Liver (tissue), 9 donors: ENCODE results near the gene GPHA2. TPM values are rescaled to one million over a fixed set of nuclear protein-coding genes. Genes with fewer than 3 reads are reported as not detected.

Experiments
- DNase-seq: peaks from one replicate; pipeline ENCODE4 v3.0.0-alpha.2; 2017; ENCODE audit warnings: low spot score
- H3K27ac ChIP-seq, 2 donors: one replicate each; pipeline ENCODE4 v1.7.0; 2013; ENCODE audit warnings: inconsistent platforms in 2 of 2, low read length in 2 of 2, control low read depth in 1 of 2, low read depth in 1 of 2, mild to moderate bottlenecking in 1 of 2
- H3K27me3 ChIP-seq, 4 donors: one replicate each; pipeline versions ENCODE4 v1.6.1 to v1.7.0; 2013; ENCODE audit warnings: low read length in 3 of 4, inconsistent platforms in 1 of 4, mild to moderate bottlenecking in 1 of 4, moderate library complexity in 1 of 4; ENCODE audit not compliant: control insufficient read depth in 4 of 4, insufficient read depth in 4 of 4
- H3K36me3 ChIP-seq, 4 donors: one replicate each; pipeline versions ENCODE4 v1.6.1 to v1.7.0; 2013; ENCODE audit warnings: low read length in 3 of 4, mild to moderate bottlenecking in 3 of 4, low read depth in 1 of 4, moderate library complexity in 1 of 4; ENCODE audit not compliant: control insufficient read depth in 4 of 4, insufficient read depth in 3 of 4
- H3K4me1 ChIP-seq, 4 donors: one replicate each; pipeline versions ENCODE4 v1.6.1 to v1.7.0; 2013; ENCODE audit warnings: low read length in 3 of 4, mild to moderate bottlenecking in 3 of 4, moderate library complexity in 1 of 4; ENCODE audit not compliant: control insufficient read depth in 4 of 4, insufficient read depth in 4 of 4
- H3K4me3 ChIP-seq, 3 donors: one replicate each; pipeline versions ENCODE4 v1.6.1 to v1.7.0; 2013; ENCODE audit warnings: low read length in 3 of 3, control low read depth in 1 of 3, low read depth in 1 of 3, mild to moderate bottlenecking in 1 of 3
- H3K9ac ChIP-seq, 2 donors: one replicate each; pipeline ENCODE4 v1.7.0; 2013; ENCODE audit warnings: low read length in 2 of 2, mild to moderate bottlenecking in 2 of 2, moderate library complexity in 2 of 2, control low read depth in 1 of 2, low read depth in 1 of 2
- H3K9me3 ChIP-seq, 4 donors: one replicate each; pipeline versions ENCODE4 v1.6.1 to v1.7.0; 2013; ENCODE audit warnings: low read length in 3 of 4; ENCODE audit not compliant: control insufficient read depth in 4 of 4
- EGR1 ChIP-seq, 2 donors: IDR thresholded peaks; 2 replicates each; pipeline ENCODE4 v1.6.1; 2016 to 2018; ENCODE audit warnings: antibody characterized with exemption in 2 of 2, low read depth in 2 of 2
- FOXA1 ChIP-seq: IDR thresholded peaks from 2 replicates; pipeline ENCODE4 v1.6.1; 2016; ENCODE audit warnings: antibody characterized with exemption
- FOXA2 ChIP-seq: IDR thresholded peaks from 2 replicates; pipeline ENCODE4 v1.6.1; 2016; ENCODE audit warnings: antibody characterized with exemption
- GABPA ChIP-seq, 2 donors: IDR thresholded peaks in 1 of 2; conservative IDR thresholded peaks in 1 of 2; 2 replicates each; pipeline ENCODE4 v1.6.1; 2016; ENCODE audit warnings: antibody characterized with exemption in 2 of 2, mild to moderate bottlenecking in 1 of 2, moderate library complexity in 1 of 2
- HNF4A ChIP-seq, 2 donors: conservative IDR thresholded peaks; 2 replicates each; pipeline ENCODE4 v1.6.1; 2016; ENCODE audit warnings: antibody characterized with exemption in 2 of 2, mild to moderate bottlenecking in 2 of 2
- HNF4G ChIP-seq: IDR thresholded peaks from 2 replicates; pipeline ENCODE4 v1.6.1; 2016; ENCODE audit warnings: antibody characterized with exemption
- JUND ChIP-seq, 2 donors: IDR thresholded peaks; 2 replicates each; pipeline ENCODE4 v1.6.1; 2016; ENCODE audit warnings: antibody characterized with exemption in 2 of 2
- NR2F2 ChIP-seq: IDR thresholded peaks from 2 replicates; pipeline ENCODE4 v1.6.1; 2016; ENCODE audit warnings: antibody characterized with exemption
- RAD21 ChIP-seq, 2 donors: IDR thresholded peaks; 2 replicates each; pipeline ENCODE4 v1.6.1; 2016; ENCODE audit warnings: antibody characterized with exemption in 2 of 2, mild to moderate bottlenecking in 2 of 2
- RXRA ChIP-seq, 2 donors: IDR thresholded peaks; 2 replicates each; pipeline ENCODE4 v1.6.1; 2017 to 2018; ENCODE audit warnings: antibody characterized with exemption in 2 of 2, mild to moderate bottlenecking in 1 of 2
- SP1 ChIP-seq: IDR thresholded peaks from 2 replicates; pipeline ENCODE4 v1.6.1; 2018; ENCODE audit warnings: antibody characterized with exemption, mild to moderate bottlenecking
- TAF1 ChIP-seq: conservative IDR thresholded peaks from 2 replicates; pipeline ENCODE4 v1.6.1; 2016; ENCODE audit warnings: antibody characterized with exemption, mild to moderate bottlenecking
- YY1 ChIP-seq: IDR thresholded peaks from 2 replicates; pipeline ENCODE4 v1.6.1; 2016; ENCODE audit warnings: antibody characterized with exemption, mild to moderate bottlenecking
- WGBS: extraction: QIAGEN DNeasy Blood & Tissue Kit; methylation state at CpG from one replicate; pipeline ENCODE4 v1.1.7; 2013; 5-methylcytosine and 5-hydroxymethylcytosine counted together
- polyA plus RNA-seq, 2 donors: library from polyadenylated mRNA; stranded (reverse) in 1 of 2; unstranded in 1 of 2; fragments of 200-250 nt in 1 of 2; fragments of >200 nt in 1 of 2; fragmentation: Nextera tagmentation in 1 of 2; extraction: Ambion mirVana in 1 of 2; gene quantifications; one replicate each; pipeline versions ENCODE4 v1.2.1 to v1.2.3, GENCODE V29; 2013 to 2015
- total RNA-seq, 2 donors: library from RNA; depleted of rRNA; stranded (reverse); fragments of >200 nt; gene quantifications; one replicate each; pipeline ENCODE4 v1.2.3, GENCODE V29; 2014
- TF ChIP-seq, protein P1 (sequence below): IDR thresholded peaks from 2 replicates; pipeline ENCODE4 v1.6.1; 2016; ENCODE audit warnings: antibody characterized with exemption
- TF ChIP-seq, protein P2 (sequence below): fragments of 150-350 bp; IDR thresholded peaks from 2 replicates; pipeline ENCODE4 v1.5.1; 2017; ENCODE audit warnings: improper control_type of control experiment, low read depth, low read length; ENCODE audit not compliant: missing input control
- TF ChIP-seq, protein P3 (sequence below): IDR thresholded peaks from 2 replicates; pipeline ENCODE4 v1.6.1; 2016; ENCODE audit warnings: antibody characterized with exemption
- TF ChIP-seq, protein P4 (sequence below): IDR thresholded peaks from 2 replicates; pipeline ENCODE4 v1.6.1; 2016; ENCODE audit warnings: antibody characterized with exemption
- TF ChIP-seq, protein P5 (sequence below): IDR thresholded peaks from 2 replicates; pipeline ENCODE4 v1.6.1; 2016; ENCODE audit warnings: antibody characterized with exemption, mild to moderate bottlenecking
- donor health status: healthy.
- donor health status: healthy.
- donor health status: healthy.
- donor health status: healthy.
- donor health status: healthy.

GPHA2 gene
- total and polyA plus RNA-seq, 4 donors: not detected

DNA sequence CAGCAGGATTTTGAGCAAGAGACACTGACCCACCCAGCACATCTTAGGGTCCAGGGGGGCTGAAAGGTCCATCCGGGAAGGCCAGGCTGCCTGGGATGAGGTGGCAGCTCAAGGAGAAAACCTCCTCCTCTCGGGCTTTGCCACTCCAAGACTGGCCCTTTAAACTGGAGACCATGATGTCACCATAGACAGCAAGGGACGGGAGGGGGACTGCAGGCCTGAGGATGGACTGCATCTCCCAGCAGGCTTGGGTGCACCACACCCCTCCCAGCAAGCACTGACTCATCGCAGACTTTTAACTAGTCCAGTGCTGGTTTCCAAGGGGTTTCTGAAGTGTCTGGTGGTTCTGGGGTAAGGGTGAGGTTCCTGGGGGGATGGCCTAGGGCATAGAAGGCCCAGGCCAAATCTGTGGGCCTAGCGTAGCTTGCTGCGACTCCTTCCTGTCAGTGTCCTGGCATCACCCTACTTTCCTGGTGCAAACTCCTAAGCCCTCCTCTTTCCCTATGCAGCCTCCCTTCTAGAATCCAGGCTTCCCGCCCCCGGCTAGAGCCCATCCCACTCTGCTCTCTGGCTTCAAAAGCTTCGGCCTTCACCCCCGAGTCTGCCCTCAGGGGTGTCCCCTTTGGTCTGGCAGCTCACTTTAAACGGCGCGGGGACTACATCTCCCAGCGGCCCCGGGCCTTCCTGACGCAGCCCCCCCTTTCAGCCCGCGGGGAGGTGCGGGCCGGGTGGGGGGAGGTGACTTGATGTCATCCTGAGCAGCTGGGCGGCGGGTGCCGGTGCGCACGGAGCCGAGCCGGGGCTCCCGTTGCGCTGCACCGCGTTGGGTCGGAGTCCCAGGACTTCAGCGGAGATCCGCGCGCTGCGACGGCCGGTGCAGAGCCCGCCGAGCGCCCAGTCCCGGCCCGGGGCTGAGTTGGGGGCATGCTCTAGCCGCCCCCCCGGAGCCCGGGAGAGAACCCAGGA, 11.5 kb downstream of the GPHA2 start, which contains the start of gene PPP2R5B:
PPP2R5B (plus strand) TSS at position 746 of the 966 bp plus-strand sequence. CDS start 1,046 bp downstream, outside the sequence.
- Histone ChIP-seq H3K27ac (peak within 1 kb of the TSS; percentile 80 to 95), H3K27me3 (no peaks in the 10 kb centered on the region), H3K9ac (peak within 1 kb of the TSS; percentile 57 to 65), H3K9me3 (no peaks in the 10 kb centered on the region), H3K4me3 (peak within 1 kb of the TSS; percentile 67 to 90 (median 70)), H3K36me3 (peaks cover 0 to 5% (median 2%) of the 10 kb centered on the region in 4 donors), H3K4me1 (peaks cover 1 to 17% (median 8%) of the 10 kb centered on the region in 4 donors)
- peak; percentile 75 for TF ChIP-seq YY1
- TF ChIP-seq, protein P1, sequence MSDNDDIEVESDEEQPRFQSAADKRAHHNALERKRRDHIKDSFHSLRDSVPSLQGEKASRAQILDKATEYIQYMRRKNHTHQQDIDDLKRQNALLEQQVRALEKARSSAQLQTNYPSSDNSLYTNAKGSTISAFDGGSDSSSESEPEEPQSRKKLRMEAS: peak; percentile 97
- TF ChIP-seq RXRA (IDR thresholded peaks at IDR 0.05): peak; percentile 48 to 69
- TF ChIP-seq EGR1 (IDR thresholded peaks at IDR 0.05; ENCODE audit: low read depth in 2 of 2): peak in 1 of 2 donors; percentile 62
- TF ChIP-seq, protein P2, sequence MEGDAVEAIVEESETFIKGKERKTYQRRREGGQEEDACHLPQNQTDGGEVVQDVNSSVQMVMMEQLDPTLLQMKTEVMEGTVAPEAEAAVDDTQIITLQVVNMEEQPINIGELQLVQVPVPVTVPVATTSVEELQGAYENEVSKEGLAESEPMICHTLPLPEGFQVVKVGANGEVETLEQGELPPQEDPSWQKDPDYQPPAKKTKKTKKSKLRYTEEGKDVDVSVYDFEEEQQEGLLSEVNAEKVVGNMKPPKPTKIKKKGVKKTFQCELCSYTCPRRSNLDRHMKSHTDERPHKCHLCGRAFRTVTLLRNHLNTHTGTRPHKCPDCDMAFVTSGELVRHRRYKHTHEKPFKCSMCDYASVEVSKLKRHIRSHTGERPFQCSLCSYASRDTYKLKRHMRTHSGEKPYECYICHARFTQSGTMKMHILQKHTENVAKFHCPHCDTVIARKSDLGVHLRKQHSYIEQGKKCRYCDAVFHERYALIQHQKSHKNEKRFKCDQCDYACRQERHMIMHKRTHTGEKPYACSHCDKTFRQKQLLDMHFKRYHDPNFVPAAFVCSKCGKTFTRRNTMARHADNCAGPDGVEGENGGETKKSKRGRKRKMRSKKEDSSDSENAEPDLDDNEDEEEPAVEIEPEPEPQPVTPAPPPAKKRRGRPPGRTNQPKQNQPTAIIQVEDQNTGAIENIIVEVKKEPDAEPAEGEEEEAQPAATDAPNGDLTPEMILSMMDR: no peak
- peak; percentile 63 to 90 for TF ChIP-seq HNF4A (conservative IDR thresholded peaks at IDR 0.05)
- TF ChIP-seq HNF4G: no peak
- TF ChIP-seq NR2F2: peak; percentile 68
- peak; percentile 79 for TF ChIP-seq SP1
- TF ChIP-seq TAF1: no peak
- TF ChIP-seq, protein P3, sequence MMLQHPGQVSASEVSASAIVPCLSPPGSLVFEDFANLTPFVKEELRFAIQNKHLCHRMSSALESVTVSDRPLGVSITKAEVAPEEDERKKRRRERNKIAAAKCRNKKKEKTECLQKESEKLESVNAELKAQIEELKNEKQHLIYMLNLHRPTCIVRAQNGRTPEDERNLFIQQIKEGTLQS: peak; percentile 97
- TF ChIP-seq JUND (IDR thresholded peaks at IDR 0.05): peak; percentile 100
- TF ChIP-seq GABPA (IDR thresholded peaks at IDR 0.05 in 1 of 2, conservative IDR thresholded peaks at IDR 0.05 in 1 of 2): peak in 1 of 2 donors; percentile 74
- peak; percentile 22 for TF ChIP-seq FOXA2
- TF ChIP-seq RAD21 (IDR thresholded peaks at IDR 0.05): peak; percentile 14 to 36
- TF ChIP-seq, protein P4, sequence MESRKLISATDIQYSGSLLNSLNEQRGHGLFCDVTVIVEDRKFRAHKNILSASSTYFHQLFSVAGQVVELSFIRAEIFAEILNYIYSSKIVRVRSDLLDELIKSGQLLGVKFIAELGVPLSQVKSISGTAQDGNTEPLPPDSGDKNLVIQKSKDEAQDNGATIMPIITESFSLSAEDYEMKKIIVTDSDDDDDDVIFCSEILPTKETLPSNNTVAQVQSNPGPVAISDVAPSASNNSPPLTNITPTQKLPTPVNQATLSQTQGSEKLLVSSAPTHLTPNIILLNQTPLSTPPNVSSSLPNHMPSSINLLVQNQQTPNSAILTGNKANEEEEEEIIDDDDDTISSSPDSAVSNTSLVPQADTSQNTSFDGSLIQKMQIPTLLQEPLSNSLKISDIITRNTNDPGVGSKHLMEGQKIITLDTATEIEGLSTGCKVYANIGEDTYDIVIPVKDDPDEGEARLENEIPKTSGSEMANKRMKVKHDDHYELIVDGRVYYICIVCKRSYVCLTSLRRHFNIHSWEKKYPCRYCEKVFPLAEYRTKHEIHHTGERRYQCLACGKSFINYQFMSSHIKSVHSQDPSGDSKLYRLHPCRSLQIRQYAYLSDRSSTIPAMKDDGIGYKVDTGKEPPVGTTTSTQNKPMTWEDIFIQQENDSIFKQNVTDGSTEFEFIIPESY: peak; percentile 83
- no peak for TF ChIP-seq FOXA1
- TF ChIP-seq, protein P5, sequence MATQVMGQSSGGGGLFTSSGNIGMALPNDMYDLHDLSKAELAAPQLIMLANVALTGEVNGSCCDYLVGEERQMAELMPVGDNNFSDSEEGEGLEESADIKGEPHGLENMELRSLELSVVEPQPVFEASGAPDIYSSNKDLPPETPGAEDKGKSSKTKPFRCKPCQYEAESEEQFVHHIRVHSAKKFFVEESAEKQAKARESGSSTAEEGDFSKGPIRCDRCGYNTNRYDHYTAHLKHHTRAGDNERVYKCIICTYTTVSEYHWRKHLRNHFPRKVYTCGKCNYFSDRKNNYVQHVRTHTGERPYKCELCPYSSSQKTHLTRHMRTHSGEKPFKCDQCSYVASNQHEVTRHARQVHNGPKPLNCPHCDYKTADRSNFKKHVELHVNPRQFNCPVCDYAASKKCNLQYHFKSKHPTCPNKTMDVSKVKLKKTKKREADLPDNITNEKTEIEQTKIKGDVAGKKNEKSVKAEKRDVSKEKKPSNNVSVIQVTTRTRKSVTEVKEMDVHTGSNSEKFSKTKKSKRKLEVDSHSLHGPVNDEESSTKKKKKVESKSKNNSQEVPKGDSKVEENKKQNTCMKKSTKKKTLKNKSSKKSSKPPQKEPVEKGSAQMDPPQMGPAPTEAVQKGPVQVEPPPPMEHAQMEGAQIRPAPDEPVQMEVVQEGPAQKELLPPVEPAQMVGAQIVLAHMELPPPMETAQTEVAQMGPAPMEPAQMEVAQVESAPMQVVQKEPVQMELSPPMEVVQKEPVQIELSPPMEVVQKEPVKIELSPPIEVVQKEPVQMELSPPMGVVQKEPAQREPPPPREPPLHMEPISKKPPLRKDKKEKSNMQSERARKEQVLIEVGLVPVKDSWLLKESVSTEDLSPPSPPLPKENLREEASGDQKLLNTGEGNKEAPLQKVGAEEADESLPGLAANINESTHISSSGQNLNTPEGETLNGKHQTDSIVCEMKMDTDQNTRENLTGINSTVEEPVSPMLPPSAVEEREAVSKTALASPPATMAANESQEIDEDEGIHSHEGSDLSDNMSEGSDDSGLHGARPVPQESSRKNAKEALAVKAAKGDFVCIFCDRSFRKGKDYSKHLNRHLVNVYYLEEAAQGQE: no peak
- under 1% methylated on average over 47 of the region's 47 CpGs for WGBS
- DNase-seq: peak; percentile 90
